GM13976 (cell line): ENCODE results near the gene CSF1R.
"Not testable (repeated sequence)": the region's sequence is repeated elsewhere in the genome, so short reads cannot be mapped to it uniquely, and the experiment has no call there.

Source experiments
- DNase-seq: peaks from one replicate; pipeline ENCODE4 v3.0.0; 2012; ENCODE audit warnings: low spot score
- in situ Hi-C: fragments of 300-500 bp; cut with MboI; formaldehyde crosslinking; loops from one replicate; pipeline ENCODE4 v1.12.0; 2022; ENCODE audit warnings: low sequenced_read_pairs, mixed read lengths, inconsistent platforms; ENCODE audit not compliant: unreplicated experiment
- TF ChIP-seq, protein P1 (sequence below): IDR thresholded peaks from 2 replicates; pipeline ENCODE4 v1.5.1; 2012; ENCODE audit warnings: borderline replicate concordance, mild to moderate bottlenecking; ENCODE audit not compliant: insufficient read depth; ENCODE audit errors: extremely low read depth, missing control alignments, control extremely low read depth

CSF1R gene

DNA sequence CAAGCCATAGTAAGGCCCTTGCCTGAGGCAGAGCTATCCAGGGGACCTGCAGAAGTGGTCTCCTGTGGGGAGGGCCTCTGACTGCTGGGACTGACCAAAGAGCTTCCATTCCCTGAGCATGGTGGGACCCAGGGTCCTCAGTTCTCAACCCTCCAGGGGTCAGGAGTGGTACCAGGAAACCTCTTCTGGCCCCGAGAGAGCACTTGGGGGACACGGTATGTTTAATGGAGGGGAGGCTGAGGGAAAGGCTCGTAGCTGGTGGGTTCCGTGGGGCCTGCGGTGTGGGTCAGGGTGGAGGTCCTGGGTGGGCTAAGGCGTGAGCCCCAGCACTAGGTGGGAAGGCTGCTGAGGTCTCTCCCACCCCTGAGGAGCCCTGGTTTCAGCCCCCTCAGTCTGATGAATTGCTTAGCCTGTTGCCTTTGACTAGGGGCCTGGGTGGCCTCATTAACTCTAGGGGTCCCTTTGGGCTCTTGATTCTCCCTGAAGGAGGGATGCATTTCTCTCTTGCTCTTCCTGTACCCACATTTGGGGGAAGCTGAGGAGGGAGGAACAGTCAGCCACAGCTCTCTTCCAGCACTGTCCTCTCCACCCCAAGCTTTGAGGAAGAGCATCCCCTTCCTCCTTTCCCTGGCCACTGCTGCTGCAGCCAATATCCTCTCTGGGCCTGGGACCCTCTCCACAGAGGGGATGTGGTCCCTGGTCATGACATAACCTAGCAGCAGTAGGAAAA is 34.0 kb downstream of the CSF1R start:
- TF ChIP-seq, protein P1, sequence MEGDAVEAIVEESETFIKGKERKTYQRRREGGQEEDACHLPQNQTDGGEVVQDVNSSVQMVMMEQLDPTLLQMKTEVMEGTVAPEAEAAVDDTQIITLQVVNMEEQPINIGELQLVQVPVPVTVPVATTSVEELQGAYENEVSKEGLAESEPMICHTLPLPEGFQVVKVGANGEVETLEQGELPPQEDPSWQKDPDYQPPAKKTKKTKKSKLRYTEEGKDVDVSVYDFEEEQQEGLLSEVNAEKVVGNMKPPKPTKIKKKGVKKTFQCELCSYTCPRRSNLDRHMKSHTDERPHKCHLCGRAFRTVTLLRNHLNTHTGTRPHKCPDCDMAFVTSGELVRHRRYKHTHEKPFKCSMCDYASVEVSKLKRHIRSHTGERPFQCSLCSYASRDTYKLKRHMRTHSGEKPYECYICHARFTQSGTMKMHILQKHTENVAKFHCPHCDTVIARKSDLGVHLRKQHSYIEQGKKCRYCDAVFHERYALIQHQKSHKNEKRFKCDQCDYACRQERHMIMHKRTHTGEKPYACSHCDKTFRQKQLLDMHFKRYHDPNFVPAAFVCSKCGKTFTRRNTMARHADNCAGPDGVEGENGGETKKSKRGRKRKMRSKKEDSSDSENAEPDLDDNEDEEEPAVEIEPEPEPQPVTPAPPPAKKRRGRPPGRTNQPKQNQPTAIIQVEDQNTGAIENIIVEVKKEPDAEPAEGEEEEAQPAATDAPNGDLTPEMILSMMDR, result no peak
- no peak for DNase-seq
- in situ Hi-C loops, result no loop called here

DNA sequence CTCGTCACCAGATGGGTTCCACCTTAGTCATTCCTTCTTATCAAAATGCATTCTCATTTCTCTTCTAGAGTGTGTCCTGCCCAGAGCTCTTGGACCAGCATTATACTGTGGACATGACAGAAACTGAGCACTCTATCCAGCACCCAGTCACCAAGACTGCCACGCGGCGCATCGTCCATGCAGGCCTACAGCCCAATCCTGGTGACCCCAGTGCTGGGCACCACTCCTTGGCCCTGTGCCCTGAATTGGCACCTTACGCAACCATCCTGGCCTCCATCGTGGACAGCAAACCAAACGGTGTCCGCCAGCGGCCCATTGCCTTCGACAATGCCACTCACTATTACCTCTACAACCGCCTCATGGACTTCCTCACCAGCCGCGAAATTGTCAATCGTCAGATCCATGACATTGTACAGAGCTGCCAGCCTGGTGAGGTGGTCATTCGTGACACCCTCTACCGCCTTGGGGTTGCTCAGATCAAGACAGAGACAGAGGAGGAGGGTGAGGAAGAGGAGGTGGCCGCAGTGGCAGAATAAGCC is 34.6 kb downstream of the CSF1R start:
- in situ Hi-C loops, result no loop called here
- TF ChIP-seq, protein P1, result no peak
- DNase-seq, result no peak

DNA sequence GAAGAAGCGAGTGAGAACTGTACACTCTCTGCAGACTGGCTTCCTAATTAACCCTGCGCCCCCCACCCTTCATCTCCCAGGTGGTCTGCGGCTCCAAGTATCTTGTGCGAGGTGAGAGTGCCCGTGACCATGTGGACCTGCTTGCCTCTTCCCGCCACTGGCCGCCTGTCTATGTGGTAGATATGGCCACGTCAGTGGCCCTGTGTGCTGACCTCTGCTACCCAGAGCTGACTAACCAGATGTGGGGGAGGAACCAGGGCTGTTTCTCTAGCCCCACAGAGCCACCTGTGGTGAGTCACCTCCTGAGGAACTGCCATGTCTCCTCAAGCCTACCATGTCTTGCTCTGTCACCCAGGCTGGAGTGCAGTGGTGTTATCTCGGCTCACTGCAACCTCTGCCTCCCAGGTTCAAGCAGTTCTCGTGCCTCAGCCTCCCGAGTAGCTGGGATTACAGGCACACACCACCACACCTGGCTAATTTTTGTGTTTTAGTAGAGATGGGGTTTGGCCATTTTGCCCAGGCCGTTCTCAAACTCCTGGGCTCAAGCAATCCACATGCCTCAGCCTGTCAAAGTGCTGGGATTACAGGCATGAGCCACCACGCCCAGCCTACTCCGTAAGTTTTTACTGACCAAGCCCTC is 36.1 kb downstream of the CSF1R start:
- DNase-seq, in situ Hi-C loops: not testable (repeated sequence)

DNA sequence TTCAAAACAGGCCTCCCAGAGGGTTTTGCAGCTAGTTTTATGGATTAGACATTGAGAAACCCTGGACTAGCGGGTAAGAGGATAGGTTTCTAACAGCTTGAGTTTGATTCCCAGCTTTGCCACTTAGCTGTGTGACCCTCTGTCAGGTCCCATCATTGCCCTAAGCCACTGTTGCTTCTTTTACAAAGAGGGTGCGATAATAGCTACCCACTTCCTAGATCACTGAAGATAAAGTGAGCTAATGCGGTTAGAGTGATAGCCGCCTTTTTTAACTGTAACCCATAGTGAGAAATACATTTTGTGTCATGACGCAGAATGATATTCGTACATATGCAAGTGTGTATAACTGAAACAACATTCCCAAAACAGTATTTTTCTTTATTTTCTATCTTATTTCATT is 40.3 kb downstream of the CSF1R start:
- TF ChIP-seq, protein P1, result no peak
- no peak for DNase-seq
- in situ Hi-C loops, result no loop called here

DNA sequence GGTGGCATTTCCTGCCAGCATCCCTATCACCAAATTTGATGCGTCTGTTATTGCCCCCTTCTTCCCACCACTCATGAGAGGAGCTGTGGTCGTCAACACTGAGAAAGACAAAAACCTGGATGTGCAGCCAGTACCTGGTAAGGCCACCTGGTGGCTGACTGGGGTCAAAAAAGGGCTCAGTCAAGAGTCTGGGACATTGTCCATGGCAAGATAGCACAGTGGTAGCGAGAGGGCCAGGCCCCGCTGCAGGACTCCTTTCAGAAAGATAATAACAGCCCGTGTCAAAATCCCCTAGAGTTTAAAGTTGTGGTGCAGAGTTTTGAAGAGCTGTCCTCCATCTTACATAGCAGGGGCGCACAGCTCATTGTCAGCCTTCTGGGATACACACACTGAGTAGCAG is 40.8 kb downstream of the CSF1R start:
- in situ Hi-C loops, result no loop called here
- TF ChIP-seq, protein P1, result no peak
- DNase-seq, result no peak

DNA sequence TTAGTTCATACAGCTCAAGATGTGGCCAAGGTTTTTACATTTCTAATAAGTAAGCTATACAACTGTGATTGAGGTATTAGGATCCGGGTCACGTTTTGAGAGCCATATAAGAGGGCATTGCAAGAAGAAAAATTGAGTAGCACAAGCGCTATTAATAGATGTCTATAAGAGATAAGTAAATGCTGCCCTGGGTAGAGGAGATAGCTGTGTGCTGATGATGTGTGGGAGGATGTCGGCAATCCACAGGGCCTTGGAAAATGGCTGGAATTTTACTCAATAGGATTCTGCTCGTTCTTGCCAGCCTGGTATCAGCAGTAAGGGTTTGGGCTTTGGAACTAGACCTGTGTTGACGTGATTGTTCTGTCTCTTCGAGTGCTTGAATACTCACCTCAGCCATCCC is 41.6 kb downstream of the CSF1R start:
- in situ Hi-C loops, result no loop called here
- DNase-seq, result no peak
- TF ChIP-seq, protein P1, result no peak

DNA sequence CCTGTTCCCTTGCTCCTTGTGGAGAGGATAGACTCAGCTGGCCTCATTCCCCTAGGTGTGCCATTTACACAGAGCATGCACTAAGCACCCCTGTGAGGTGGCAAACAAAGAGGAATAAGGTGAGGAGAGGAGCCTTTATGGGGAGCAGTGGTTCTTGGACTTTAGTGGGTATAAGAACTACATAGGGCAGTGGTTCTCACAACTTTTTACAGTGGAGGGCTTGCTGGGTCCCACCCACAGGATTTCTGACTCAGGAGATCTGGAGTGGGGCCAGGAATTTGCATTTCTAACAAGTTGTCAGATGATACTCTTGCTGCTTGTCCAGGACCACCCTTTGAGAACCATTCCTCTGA is 42.0 kb downstream of the CSF1R start:
- TF ChIP-seq, protein P1, result no peak
- in situ Hi-C loops, result no loop called here
- no peak for DNase-seq
